B cell (primary cell): ENCODE measurements around the gene CACNA2D2. TPM values are rescaled to one million over a fixed set of nuclear protein-coding genes. Genes with fewer than 3 reads are reported as not detected.

Experiments used
- ATAC-seq: fragments of 200-7000 bp; cut with Tn5 transposase; one replicate; pipeline ENCODE4 v1.10.0; 2021; ENCODE audit warnings: low read depth, mild to moderate bottlenecking, moderate number of reproducible peaks, moderate library complexity
- CTCF ChIA-PET: fragments of 350-600 bp; sonication (Branson Sonifier 250); formaldehyde crosslinking; loops from one replicate; lab custom pipeline; 2021; ENCODE audit warnings: antibody characterized with exemption, inconsistent platforms; lab: Charles Lee
- POLR2A ChIA-PET: fragments of 350-600 bp; sonication (Branson Sonifier 250); formaldehyde crosslinking; loops from one replicate; lab custom pipeline; 2021; ENCODE audit warnings: antibody characterized with exemption; lab: Charles Lee
- DNase-seq: peaks from one replicate; pipeline ENCODE4 v3.0.0; 2013
- H2AFZ ChIP-seq: 2 replicates; pipeline ENCODE4 v1.6.1; 2012; ENCODE audit warnings: mild to moderate bottlenecking, low read depth, low read length; ENCODE audit not compliant: insufficient read depth, poor library complexity, severe bottlenecking
- H3K27ac ChIP-seq, 2 donors: 1 replicate in 1 of 2; 2 replicates in 1 of 2; pipeline ENCODE4 v1.5.1; 2012 to 2013; ENCODE audit warnings: low read length in 2 of 2, mild to moderate bottlenecking in 2 of 2, moderate library complexity in 1 of 2
- H3K27me3 ChIP-seq, 4 experiments: fragments of 200-600 bp in 1 of 4; sonication (generic) in 1 of 4; replicated peaks in 1 of 4; 1 replicate in 2 of 4; 2 replicates in 2 of 4; pipeline versions ENCODE4 v1.6.1 to v1.7.0; 2013 to 2016; ENCODE audit warnings: low read length in 3 of 4, mild to moderate bottlenecking in 2 of 4, mixed read lengths in 1 of 4, moderate library complexity in 1 of 4; ENCODE audit not compliant: insufficient read depth in 4 of 4, control insufficient read depth in 3 of 4; ENCODE audit errors: control extremely low read depth in 1 of 4
- H3K36me3 ChIP-seq, 2 experiments: replicated peaks in 1 of 2; 1 replicate in 1 of 2; 2 replicates in 1 of 2; pipeline versions ENCODE4 v1.6.1 to v1.7.1; 2013; ENCODE audit warnings: low read length in 1 of 2; ENCODE audit not compliant: insufficient read depth in 2 of 2, control insufficient read depth in 1 of 2; ENCODE audit errors: control extremely low read depth in 1 of 2, extremely low read depth in 1 of 2
- H3K4me1 ChIP-seq, 2 donors: fragments of 200-600 bp in 1 of 2; sonication (generic) in 1 of 2; 1 replicate in 1 of 2; 2 replicates in 1 of 2; pipeline versions ENCODE4 v1.5.1 to v1.6.1; 2013 to 2017; ENCODE audit warnings: low read length in 2 of 2; ENCODE audit not compliant: control insufficient read depth in 2 of 2, insufficient read depth in 2 of 2
- H3K4me2 ChIP-seq: replicated peaks from 2 replicates; pipeline ENCODE3; 2012; ENCODE audit warnings: mild to moderate bottlenecking, low read depth, low read length; ENCODE audit not compliant: poor library complexity, severe bottlenecking
- H3K4me3 ChIP-seq, 5 experiments: fragments of 200-600 bp in 1 of 5; sonication (generic) in 1 of 5; 1 replicate in 3 of 5; 2 replicates in 2 of 5; pipeline versions ENCODE4 v1.5.1 to v1.7.0; 2011 to 2016; ENCODE audit warnings: low read length in 4 of 5, mild to moderate bottlenecking in 4 of 5, low read depth in 2 of 5, control low read depth in 1 of 5, moderate library complexity in 1 of 5; ENCODE audit not compliant: insufficient read depth in 1 of 5; ENCODE audit errors: control extremely low read depth in 1 of 5, extremely low read depth in 1 of 5
- H3K79me2 ChIP-seq: fragments of 200-600 bp; sonication (generic); one replicate; pipeline ENCODE4 v1.6.0; 2016; ENCODE audit warnings: low read length; ENCODE audit not compliant: control insufficient read depth, insufficient read depth
- H3K9ac ChIP-seq: fragments of 200-600 bp; sonication (generic); 2 replicates; pipeline ENCODE4 v1.6.1; 2017; ENCODE audit warnings: mild to moderate bottlenecking, low read length, moderate library complexity
- H3K9me3 ChIP-seq, 3 donors: one replicate each; pipeline versions ENCODE4 v1.6.1 to v1.7.1; 2013; ENCODE audit warnings: low read length in 2 of 3; ENCODE audit not compliant: control insufficient read depth in 2 of 3, insufficient read depth in 1 of 3; ENCODE audit errors: control extremely low read depth in 1 of 3
- H4K20me1 ChIP-seq: 2 replicates; pipeline ENCODE4 v1.6.0; 2012; ENCODE audit warnings: mild to moderate bottlenecking, low read length; ENCODE audit not compliant: insufficient read depth, control insufficient read depth, poor library complexity, severe bottlenecking
- H3K27ac Mint-ChIP-seq: one replicate; pipeline ENCODE4 v1.8.0; 2021; ENCODE audit warnings: mixed read lengths
- H3K27me3 Mint-ChIP-seq: one replicate; pipeline ENCODE4 v1.8.0; 2021; ENCODE audit warnings: mixed read lengths
- H3K4me1 Mint-ChIP-seq: one replicate; pipeline ENCODE4 v1.8.0; 2021; ENCODE audit warnings: mixed read lengths
- H3K4me3 Mint-ChIP-seq: one replicate; pipeline ENCODE4 v1.8.0; 2021; ENCODE audit warnings: mixed read lengths
- H3K9me3 Mint-ChIP-seq: one replicate; pipeline ENCODE4 v1.8.0; 2022; ENCODE audit warnings: mixed read lengths; ENCODE audit not compliant: insufficient read depth
- CTCF ChIP-seq: fragments of 200-600 bp; IDR thresholded peaks from one replicate; pipeline ENCODE4 v1.8.0; 2022; ENCODE audit warnings: antibody characterized with exemption, mild to moderate bottlenecking
- EZH2 ChIP-seq: IDR thresholded peaks from 2 replicates; pipeline ENCODE4 v1.6.1; 2012; ENCODE audit warnings: borderline replicate concordance, low read depth, mild to moderate bottlenecking, moderate library complexity, low read length; ENCODE audit not compliant: insufficient read depth, poor library complexity, severe bottlenecking
- WGBS: methylation state at CpG from one replicate; pipeline ENCODE4 v1.1.5; 2013; ENCODE audit warnings: missing lambda C conversion rate; ENCODE audit not compliant: insufficient coverage; 5-methylcytosine and 5-hydroxymethylcytosine counted together
- intact Hi-C: fragments of 100-400 bp; cut with micrococcal nuclease; formaldehyde crosslinking; loops from one replicate; pipeline ENCODE4 v1.10.0; 2022
- polyA plus RNA-seq: library from polyadenylated mRNA; depleted of rRNA; stranded (reverse); fragments of >200 nt; gene quantifications from 2 replicates; pipeline ENCODE4 v1.2.3, GENCODE V29; 2012
- total RNA-seq, 2 donors: library from RNA; stranded (reverse); fragments of 120-200 nt in 1 of 2; gene quantifications; 1 replicate in 1 of 2; 2 replicates in 1 of 2; pipeline versions ENCODE4 v1.2.3 to v1.2.4, GENCODE V29; 2013 to 2022

The CACNA2D2 gene
- total and polyA plus RNA-seq, 2 donors (not counting 1 experiment from before 2014, with no cell fraction given), result 0.69 to 1.2 TPM

- Mint-ChIP-seq H3K4me3 (peak overlapping the region; percentile 99), H3K4me1 (peaks cover 50% of the 10 kb centered on the region), H3K27me3 (no peaks in the 10 kb centered on the region), H3K27ac (peak overlapping the region; percentile 70), H3K9me3 (no peaks in the 10 kb centered on the region)
- Histone ChIP-seq H3K27me3 (no peaks in the 10 kb centered on the region), H3K4me1 (peaks cover 27 to 37% of the 10 kb centered on the region in 2 donors), H3K9ac (peak overlapping the region; percentile 74), H2AFZ (no peak overlapping the region), H3K27ac (peak overlapping the region in 1 of 2 donors; percentile 81), H3K79me2 (peaks cover 54% of the 10 kb centered on the region), H4K20me1 (peaks cover 64% of the 10 kb centered on the region), H3K4me3 (peak overlapping the region in 1 of 5 experiments; percentile 88), H3K9me3 (no peaks in the 10 kb centered on the region), H3K36me3 (peaks cover 5 to 44% of the 10 kb centered on the region in 2 experiments), H3K4me2 (peak overlapping the region; percentile 94)
- intact Hi-C loops, result no loop called here
- TF ChIP-seq EZH2 (no peak), CTCF (no peak)
- ChIA-PET CTCF (interaction anchor here (5.2 kb wide), 1 partner anchor 9 kb away, joined by 27 read pairs; no protein-coding TSS in a partner anchor), POLR2A (interaction anchor here (1.2 kb wide), 1 partner anchor 9 kb away, joined by 3 read pairs; no protein-coding TSS in a partner anchor)
- no peak for ATAC-seq
- no peak for DNase-seq
- WGBS, result 100% methylated on average over 1 of the region's 1 CpG
Measured at GRCh38 chr3:50357481-50357880, 146.0 kb downstream of the CACNA2D2 start.

- Histone ChIP-seq H3K36me3 (peaks cover 5 to 47% of the 10 kb centered on the region in 2 experiments), H2AFZ (no peak overlapping the region), H3K27ac (peak overlapping the region in 1 of 2 donors; percentile 2), H3K9me3 (no peaks in the 10 kb centered on the region), H3K79me2 (peaks cover 61% of the 10 kb centered on the region), H3K4me1 (peaks cover 30 to 41% of the 10 kb centered on the region in 2 donors), H3K4me2 (peak overlapping the region; percentile 94), H3K9ac (no peak overlapping the region), H3K4me3 (no peak overlapping the region), H3K27me3 (no peaks in the 10 kb centered on the region), H4K20me1 (peaks cover 70% of the 10 kb centered on the region)
- no peaks in the 10 kb centered on the region for H3K9me3 Mint-ChIP-seq
- 94% methylated on average over 5 of the region's 5 CpGs for WGBS
- TF ChIP-seq EZH2 (no peak), CTCF (no peak)
- CTCF ChIA-PET, result interaction anchor here (5.2 kb wide), 1 partner anchor 9 kb away, joined by 27 read pairs; no protein-coding TSS in a partner anchor
- POLR2A ChIA-PET, result interaction anchor here (1.2 kb wide), 1 partner anchor 9 kb away, joined by 3 read pairs; no protein-coding TSS in a partner anchor
- peak overlapping the region; percentile 99 for H3K4me3 Mint-ChIP-seq
- intact Hi-C loops, result no loop called here
- H3K27ac Mint-ChIP-seq, result no peak overlapping the region
- ATAC-seq (no peak), DNase-seq (no peak)
- H3K4me1 Mint-ChIP-seq, result peaks cover 54% of the 10 kb centered on the region
- H3K27me3 Mint-ChIP-seq, result no peaks in the 10 kb centered on the region
Measured at GRCh38 chr3:50356553-50356952, 146.9 kb downstream of the CACNA2D2 start.
